HG03196 (cell line): Measurements from ENCODE around the gene SLC22A23.

Source experiments
- ATAC-seq: cut with Tn5 transposase; IDR thresholded peaks from one replicate; pipeline ENCODE4 v1.9.1; 2021; ENCODE audit not compliant: unreplicated experiment

The SLC22A23 gene, protein sequence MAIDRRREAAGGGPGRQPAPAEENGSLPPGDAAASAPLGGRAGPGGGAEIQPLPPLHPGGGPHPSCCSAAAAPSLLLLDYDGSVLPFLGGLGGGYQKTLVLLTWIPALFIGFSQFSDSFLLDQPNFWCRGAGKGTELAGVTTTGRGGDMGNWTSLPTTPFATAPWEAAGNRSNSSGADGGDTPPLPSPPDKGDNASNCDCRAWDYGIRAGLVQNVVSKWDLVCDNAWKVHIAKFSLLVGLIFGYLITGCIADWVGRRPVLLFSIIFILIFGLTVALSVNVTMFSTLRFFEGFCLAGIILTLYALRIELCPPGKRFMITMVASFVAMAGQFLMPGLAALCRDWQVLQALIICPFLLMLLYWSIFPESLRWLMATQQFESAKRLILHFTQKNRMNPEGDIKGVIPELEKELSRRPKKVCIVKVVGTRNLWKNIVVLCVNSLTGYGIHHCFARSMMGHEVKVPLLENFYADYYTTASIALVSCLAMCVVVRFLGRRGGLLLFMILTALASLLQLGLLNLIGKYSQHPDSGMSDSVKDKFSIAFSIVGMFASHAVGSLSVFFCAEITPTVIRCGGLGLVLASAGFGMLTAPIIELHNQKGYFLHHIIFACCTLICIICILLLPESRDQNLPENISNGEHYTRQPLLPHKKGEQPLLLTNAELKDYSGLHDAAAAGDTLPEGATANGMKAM

GRCh38 chr6:3456898-3457709 is at the start of gene SLC22A23:
SLC22A23 (minus strand) TSS chr6:3457050; CDS start chr6:3456559, 491 bp downstream.
- ATAC-seq: peak; percentile 48

DNA sequence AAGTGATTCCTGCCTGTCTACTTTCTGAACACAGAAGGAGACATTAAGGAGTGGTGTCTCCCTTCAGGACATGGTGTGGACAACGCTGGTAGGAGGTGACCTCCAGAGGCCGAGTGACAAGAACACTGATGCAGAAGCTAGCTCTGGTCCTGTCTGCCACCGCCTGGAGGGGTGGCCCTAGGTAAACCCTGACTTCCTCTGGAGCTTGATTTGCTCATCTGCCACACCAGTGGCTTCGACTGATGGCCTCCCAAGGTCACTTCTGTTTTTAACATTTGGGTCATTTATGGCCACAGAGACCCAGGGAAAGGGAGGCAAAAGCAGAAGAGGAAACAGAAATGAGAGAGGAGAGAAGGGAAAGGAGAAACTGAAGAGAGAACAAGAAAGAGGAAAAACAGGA is 49.4 kb upstream of the SLC22A23 start:
- no peak for ATAC-seq

DNA sequence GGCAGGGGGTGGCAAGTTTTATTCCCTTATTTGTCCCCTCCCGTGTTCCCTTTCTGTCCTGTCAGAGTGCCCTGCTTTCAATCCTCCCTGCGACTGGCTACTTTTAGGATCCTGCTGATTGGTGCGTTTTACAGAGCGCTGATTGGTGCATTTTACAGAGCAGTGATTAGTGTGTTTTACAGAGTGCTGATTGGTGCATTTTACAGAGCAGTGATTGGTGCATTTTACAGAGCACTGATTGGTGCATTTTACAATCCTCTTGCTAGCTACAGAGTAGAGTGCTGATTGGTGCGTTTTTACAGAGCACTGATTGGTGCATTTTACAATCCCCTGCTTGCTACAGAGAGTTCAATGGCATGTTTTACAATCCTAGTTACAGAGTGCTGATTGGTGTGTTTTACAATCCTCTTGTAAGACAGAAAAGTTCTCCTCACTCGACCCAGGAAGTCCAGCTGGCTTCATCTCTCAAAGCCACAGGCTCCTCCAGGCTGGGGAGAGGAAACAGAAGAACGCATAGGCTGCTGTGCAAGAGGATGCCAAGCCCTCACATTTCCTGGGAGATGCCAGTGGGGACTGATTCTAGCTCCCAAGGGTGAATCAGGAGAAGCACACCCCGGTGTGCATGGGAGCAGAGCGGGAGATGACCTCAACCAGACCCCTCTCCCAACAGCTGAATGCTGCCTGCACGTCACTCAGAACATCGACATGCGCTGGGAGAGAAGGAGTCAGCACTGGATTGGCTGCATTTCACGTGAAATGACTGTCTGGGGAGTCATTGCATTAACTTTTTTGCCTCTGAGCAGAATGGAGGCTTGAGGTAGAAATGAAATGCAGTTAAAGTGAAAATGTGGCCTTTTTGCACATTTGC is 48.3 kb upstream of the SLC22A23 start:
- no peak for ATAC-seq

GRCh38 chr6:3504354-3504753 is 47.5 kb upstream of the SLC22A23 start:
- no peak for ATAC-seq

DNA sequence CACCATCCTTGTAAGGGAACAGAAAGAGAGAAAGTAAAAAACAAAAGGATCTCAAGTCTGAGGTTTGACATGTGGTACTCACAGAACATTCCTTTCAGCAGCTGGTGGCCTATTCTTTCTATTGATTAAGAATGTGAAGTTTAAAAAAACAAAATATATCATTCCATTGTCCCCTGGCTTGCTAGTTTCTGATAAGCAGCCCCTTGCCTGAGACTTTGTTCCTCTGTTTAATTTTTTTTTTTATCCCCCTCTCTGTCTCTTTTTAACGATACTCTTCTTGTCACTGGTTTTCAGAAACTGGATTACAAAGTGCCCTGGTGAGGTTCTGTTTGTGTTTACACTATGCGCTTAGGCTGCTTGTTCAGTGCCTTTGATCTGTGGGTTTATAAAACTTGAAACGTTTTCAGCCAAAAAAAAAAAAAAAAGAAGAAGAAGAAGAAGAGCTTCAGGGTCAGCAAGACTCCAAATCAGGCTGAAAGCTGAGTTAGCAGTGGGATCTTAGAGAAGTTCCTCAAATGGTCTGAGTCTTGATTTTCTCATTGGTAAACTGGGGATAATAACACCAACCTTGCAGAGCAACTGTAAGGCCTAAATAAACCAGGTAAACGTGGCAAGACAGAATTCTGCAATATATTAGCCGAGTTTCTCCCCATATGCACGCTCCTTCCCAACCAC is 45.1 kb upstream of the SLC22A23 start:
- no peak for ATAC-seq

DNA sequence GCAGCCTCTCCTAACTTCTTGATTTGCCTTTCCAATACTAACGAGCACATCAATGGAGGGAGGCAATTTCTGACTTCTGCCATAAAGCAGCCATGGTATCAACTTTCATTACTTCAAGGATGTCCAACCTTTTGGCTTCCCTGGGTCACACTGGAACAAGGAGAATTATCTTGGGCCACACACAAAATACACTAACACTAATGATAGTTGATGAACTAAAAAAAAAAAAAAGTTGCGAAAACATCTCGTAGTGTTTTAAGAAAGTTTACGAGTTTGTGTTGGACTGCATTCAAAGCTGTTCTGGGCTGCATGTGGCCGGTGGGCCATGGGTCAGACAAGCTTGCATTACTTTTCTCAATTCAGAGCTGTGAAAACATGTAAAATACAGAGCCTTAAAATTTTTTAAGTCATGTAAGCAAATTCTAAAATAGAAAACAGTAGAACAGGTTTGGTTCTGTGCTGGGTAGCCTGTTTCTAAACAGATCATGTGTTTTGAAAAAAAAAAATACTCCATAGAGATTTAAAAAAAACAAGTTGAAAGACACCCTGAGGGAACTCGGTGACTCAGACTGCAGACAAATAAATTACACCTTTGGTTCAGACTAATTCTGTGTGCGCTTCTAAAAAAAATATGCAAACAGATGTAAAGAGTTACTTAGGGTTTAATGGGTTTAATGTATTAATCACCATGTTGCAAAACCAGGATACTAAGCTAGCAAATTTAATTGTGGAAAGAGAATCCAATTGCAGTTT is 43.6 kb upstream of the SLC22A23 start:
- no peak for ATAC-seq

GRCh38 chr6:3499603-3500002 is 42.8 kb upstream of the SLC22A23 start:
- no peak for ATAC-seq

GRCh38 chr6:3496395-3496794 is 39.5 kb upstream of the SLC22A23 start:
- ATAC-seq: no peak

GRCh38 chr6:3494391-3495100 is 37.7 kb upstream of the SLC22A23 start:
- no peak for ATAC-seq

DNA sequence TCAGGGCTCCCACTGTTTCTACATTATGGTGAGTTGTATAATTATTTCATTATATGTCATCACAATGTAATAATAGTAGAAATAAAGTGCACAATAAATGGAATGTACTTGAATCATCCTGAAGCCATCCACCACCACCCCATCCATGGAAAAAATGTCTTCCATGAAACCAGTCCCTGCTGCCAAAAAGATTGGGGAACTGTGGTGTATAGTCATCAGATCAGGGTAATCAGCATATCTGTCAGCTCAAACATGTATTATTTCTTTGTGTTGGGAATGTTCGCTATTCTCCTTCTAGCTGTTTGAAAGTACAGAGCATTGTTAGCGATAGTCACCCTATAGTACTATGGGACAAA is 33.8 kb upstream of the SLC22A23 start:
- ATAC-seq: no peak

DNA sequence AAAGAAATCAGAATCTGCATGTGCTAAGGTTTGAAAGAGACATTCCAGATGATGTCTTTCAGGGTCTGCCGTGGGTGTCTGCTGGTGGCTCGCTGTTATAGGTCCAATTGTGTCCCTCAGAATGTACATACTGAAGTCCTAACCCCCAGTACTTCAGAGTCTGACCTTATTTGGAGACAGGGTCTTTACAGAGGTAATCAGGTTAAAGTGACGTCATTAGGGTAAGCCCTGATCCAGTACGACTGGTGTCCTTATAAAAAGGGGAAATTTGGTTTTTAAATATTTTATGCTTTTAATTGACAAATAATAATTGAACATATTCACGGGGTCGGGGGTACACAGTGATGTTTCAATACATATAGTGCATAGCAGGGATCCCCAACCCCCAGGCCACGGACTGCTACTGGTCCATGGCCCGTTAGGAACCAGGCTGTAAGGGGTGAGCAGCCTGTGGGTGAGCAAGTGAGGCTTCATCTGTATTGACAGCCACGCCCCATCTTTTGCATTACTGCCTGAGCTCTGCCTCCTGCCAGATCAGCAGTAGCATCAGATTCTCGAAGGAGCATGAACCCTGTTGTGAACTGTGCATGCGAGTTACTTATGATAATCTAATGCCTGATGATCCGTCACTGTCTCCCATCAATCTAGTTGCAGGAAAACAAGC is 33.2 kb upstream of the SLC22A23 start:
- no peak for ATAC-seq

- ATAC-seq: no peak
Observed at GRCh38 chr6:3489027-3489757, 32.3 kb upstream of the SLC22A23 start.

- ATAC-seq: no peak
Observed at GRCh38 chr6:3484946-3485345, 28.1 kb upstream of the SLC22A23 start.

DNA sequence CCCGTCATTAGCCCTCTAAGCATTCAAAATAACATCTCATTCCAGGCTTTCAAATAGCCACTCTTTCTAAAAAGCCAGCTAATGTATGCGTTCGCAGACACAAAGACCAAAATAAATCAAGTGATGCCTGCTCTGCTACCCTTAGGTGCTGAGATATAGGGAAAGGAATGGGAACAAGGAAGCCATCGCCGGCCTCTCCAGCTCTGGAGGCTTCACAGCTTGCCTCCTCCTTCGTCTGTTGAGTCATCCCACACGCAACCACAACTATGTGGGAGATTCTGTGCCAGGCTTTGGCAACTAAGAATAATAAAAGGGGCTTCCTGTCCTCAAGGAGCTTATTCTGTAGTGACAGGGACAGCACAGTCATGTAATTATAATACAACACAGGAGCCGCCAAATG is 27.3 kb upstream of the SLC22A23 start:
- no peak for ATAC-seq

DNA sequence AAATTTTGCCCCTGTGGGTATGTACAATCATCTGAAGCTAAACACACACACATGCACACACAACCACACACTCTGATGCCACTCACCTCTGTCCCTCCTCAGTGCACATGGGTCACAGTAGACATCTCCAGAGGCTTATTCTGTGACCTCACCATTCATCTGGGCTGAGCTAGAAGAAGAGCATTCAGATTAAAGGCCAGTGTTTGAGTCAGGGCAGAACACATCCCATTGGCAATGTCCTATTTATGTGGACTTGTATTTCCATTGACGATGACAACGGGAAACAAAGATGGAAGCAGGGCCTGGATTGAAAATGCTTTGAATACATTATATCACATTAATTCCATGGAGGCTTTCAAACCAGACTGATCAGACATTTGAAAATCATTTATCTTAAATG is 26.8 kb upstream of the SLC22A23 start:
- ATAC-seq: no peak

GRCh38 chr6:3482869-3483268 is 26.0 kb upstream of the SLC22A23 start:
- ATAC-seq: no peak

DNA sequence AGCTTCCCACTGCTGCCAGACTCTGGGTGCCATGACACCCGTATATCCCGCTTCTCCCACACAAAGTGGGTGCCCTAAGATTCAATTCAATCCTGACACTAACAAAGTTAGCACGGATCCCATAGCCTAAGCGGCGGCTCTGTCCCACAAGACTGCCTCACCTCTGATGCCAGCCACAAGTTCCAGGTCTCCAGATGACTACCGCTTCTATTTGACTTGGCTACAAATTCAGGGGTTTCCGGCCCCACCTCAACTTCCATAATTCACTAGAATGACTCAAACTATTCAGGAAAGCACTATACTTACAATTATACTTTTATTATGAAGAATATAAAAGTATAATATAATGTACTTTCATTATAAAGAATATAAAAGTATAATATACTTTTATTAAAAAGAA is 24.8 kb upstream of the SLC22A23 start:
- no peak for ATAC-seq

DNA sequence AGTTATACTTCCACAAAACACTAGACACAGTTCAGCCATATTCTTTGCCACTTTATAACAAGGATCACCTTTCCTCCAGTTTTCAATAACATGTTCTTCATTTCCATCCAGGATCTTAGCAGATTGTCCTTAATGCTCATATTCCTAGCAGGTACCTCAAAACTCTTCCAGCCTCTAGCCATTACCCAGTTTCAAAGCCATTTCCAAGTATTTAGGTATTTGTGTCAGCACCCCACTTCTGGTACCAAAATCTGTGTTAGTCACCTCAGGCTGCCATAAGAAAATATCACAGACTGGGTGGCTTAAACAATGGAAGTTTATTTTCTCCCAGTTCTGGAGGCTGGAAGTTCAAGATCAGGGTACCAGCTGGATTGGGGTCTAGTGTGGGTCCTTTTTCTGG is 23.2 kb upstream of the SLC22A23 start:
- no peak for ATAC-seq
